ENCODE data around the gene SMIM33. TPM values are rescaled to one million over a fixed set of nuclear protein-coding genes. Genes with fewer than 3 reads are reported as not detected.
"Not testable (repeated sequence)": the region's sequence is repeated elsewhere in the genome, so short reads cannot be mapped to it uniquely, and the experiment has no call there.

Gene SMIM33
- total RNA-seq, 1 donor from 2014 or later: not detected

GRCh38 chr5:139431706-139432105, 39.1 kb upstream of the SMIM33 start:
- no peak for DNase-seq (ENCODE audit: low read depth)
- no peak for TF ChIP-seq CTCF (IDR thresholded peaks at IDR 0.05; ENCODE audit: insufficient read depth, low read length, poor library complexity, severe bottlenecking)
- no peaks in the 10 kb centered on the region for H3K36me3 ChIP-seq (ENCODE audit: control insufficient read depth, insufficient read depth, low read length)
- no peak overlapping the region for H3K4me3 ChIP-seq (ENCODE audit: low read depth, low read length)
- no peaks in the 10 kb centered on the region for H3K27me3 ChIP-seq (ENCODE audit: control insufficient read depth, insufficient read depth, low read length)

GRCh38 chr5:139435676-139436075, 35.1 kb upstream of the SMIM33 start:
- TF ChIP-seq CTCF (IDR thresholded peaks at IDR 0.05; ENCODE audit: insufficient read depth, low read length, poor library complexity, severe bottlenecking): no peak

GRCh38 chr5:139438707-139439012, 32.1 kb upstream of the SMIM33 start:
- Histone ChIP-seq H3K36me3 (ENCODE audit: control insufficient read depth, insufficient read depth, low read length) (no peaks in the 10 kb centered on the region), H3K27me3 (ENCODE audit: control insufficient read depth, insufficient read depth, low read length) (no peaks in the 10 kb centered on the region), H3K4me3 (ENCODE audit: low read depth, low read length) (peak overlapping the region; percentile 68)
- DNase-seq (ENCODE audit: low read depth): no peak
- no peak for TF ChIP-seq CTCF (IDR thresholded peaks at IDR 0.05; ENCODE audit: insufficient read depth, low read length, poor library complexity, severe bottlenecking)

More at GRCh38 chr5:139435676-139436075, 35.1 kb upstream of the SMIM33 start:
- no peaks in the 10 kb centered on the region for H3K36me3 ChIP-seq (ENCODE audit: control insufficient read depth, insufficient read depth, low read length)
- DNase-seq (ENCODE audit: low read depth): no peak
- no peaks in the 10 kb centered on the region for H3K27me3 ChIP-seq (ENCODE audit: control insufficient read depth, insufficient read depth, low read length)
- H3K4me3 ChIP-seq (ENCODE audit: low read depth, low read length): no peak overlapping the region

GRCh38 chr5:139439013-139439903, 31.5 kb upstream of the SMIM33 start, which contains the start of gene DNAJC18:
DNAJC18 (minus strand) TSS chr5:139439525; CDS start chr5:139439445, 80 bp downstream.
- no peak for TF ChIP-seq CTCF (IDR thresholded peaks at IDR 0.05; ENCODE audit: insufficient read depth, low read length, poor library complexity, severe bottlenecking)
- DNase-seq (ENCODE audit: low read depth): no peak
- H3K36me3 ChIP-seq (ENCODE audit: control insufficient read depth, insufficient read depth, low read length): no peaks in the 10 kb centered on the region
- H3K4me3 ChIP-seq (ENCODE audit: low read depth, low read length): peak within 1 kb of the TSS; percentile 68
- H3K27me3 ChIP-seq (ENCODE audit: control insufficient read depth, insufficient read depth, low read length): no peaks in the 10 kb centered on the region

GRCh38 chr5:139440416-139440815, 30.4 kb upstream of the SMIM33 start:
- H3K4me3 ChIP-seq (ENCODE audit: low read depth, low read length); H3K36me3 ChIP-seq (ENCODE audit: control insufficient read depth, insufficient read depth, low read length); DNase-seq (ENCODE audit: low read depth); H3K27me3 ChIP-seq (ENCODE audit: control insufficient read depth, insufficient read depth, low read length): not testable (repeated sequence)

GRCh38 chr5:139443831-139444453, 26.9 kb upstream of the SMIM33 start:
- Histone ChIP-seq H3K27me3 (ENCODE audit: control insufficient read depth, insufficient read depth, low read length) (no peaks in the 10 kb centered on the region), H3K4me3 (ENCODE audit: low read depth, low read length) (no peak overlapping the region), H3K36me3 (ENCODE audit: control insufficient read depth, insufficient read depth, low read length) (no peaks in the 10 kb centered on the region)
- DNase-seq (ENCODE audit: low read depth): no peak
- no peak for TF ChIP-seq CTCF (IDR thresholded peaks at IDR 0.05; ENCODE audit: insufficient read depth, low read length, poor library complexity, severe bottlenecking)

Data from kidney epithelial cell (primary cell).